HepG2 (cell line): ENCODE data around the gene UACA.

Experiments
- ATF2 ChIP-seq: sonication (generic); formaldehyde crosslinking; IDR thresholded peaks from 2 replicates; pipeline ENCODE4 v1.4.0; 2020; ENCODE audit warnings: missing genetic modification reagents
- MAFK ChIP-seq, 2 experiments: IDR thresholded peaks in 1 of 2; conservative IDR thresholded peaks in 1 of 2; 2 replicates each; pipeline ENCODE4 v1.6.1; 2011; ENCODE audit warnings: improper control_type of control experiment in 2 of 2, low read length in 2 of 2

GRCh38 chr15:70703096-70703878, 60.1 kb downstream of the UACA start:
- TF ChIP-seq MAFK (conservative IDR thresholded peaks at IDR 0.05 in 1 of 2, IDR thresholded peaks at IDR 0.05 in 1 of 2; ENCODE audit: low read length in 2 of 2) (no peak), ATF2 (no peak)
